HL-60 (cell line): ENCODE results near the gene AKAP11.

ENCODE experiments used
- DNase-seq, 2 experiments: peaks; one replicate each; pipeline ENCODE4 v3.0.0-alpha.2; 2010 to 2020; ENCODE audit warnings: low read depth in 1 of 2, low spot score in 1 of 2
- H3K27ac ChIP-seq: fragments of 250-450 bp; sonication (Bioruptor Pico); replicated peaks from 2 replicates; pipeline ENCODE4 v1.5.1; 2020; ENCODE audit warnings: mild to moderate bottlenecking, moderate library complexity
- H3K27me3 ChIP-seq: fragments of 250-450 bp; sonication (Bioruptor Pico); 2 replicates; pipeline ENCODE4 v1.5.1; 2021; ENCODE audit warnings: mild to moderate bottlenecking, moderate library complexity; ENCODE audit not compliant: insufficient read depth, poor library complexity, severe bottlenecking
- H3K4me3 ChIP-seq: replicated peaks from 2 replicates; pipeline ENCODE4 v1.5.1; 2011; ENCODE audit warnings: mild to moderate bottlenecking, control low read depth, low read length; ENCODE audit not compliant: insufficient read depth
- GABPA ChIP-seq: IDR thresholded peaks from 2 replicates; pipeline ENCODE4 v1.6.1; 2012; ENCODE audit warnings: low read depth
- POLR2AphosphoS5 ChIP-seq: IDR thresholded peaks from 2 replicates; pipeline ENCODE4 v1.6.1; 2012; ENCODE audit warnings: low read depth
- SPI1 ChIP-seq: IDR thresholded peaks from 2 replicates; pipeline ENCODE4 v1.6.1; 2012; ENCODE audit warnings: low read depth, mild to moderate bottlenecking, borderline replicate concordance
- TF ChIP-seq, protein P1 (sequence below): IDR thresholded peaks from 2 replicates; pipeline ENCODE4 v1.6.1; 2012; ENCODE audit warnings: low read depth; ENCODE audit not compliant: insufficient replicate concordance
- TF ChIP-seq, protein P2 (sequence below): IDR thresholded peaks from one replicate; pipeline ENCODE4 v1.5.1; 2011; ENCODE audit warnings: low read length, control low read depth, inconsistent platforms; ENCODE audit not compliant: insufficient read depth

Gene AKAP11

DNA sequence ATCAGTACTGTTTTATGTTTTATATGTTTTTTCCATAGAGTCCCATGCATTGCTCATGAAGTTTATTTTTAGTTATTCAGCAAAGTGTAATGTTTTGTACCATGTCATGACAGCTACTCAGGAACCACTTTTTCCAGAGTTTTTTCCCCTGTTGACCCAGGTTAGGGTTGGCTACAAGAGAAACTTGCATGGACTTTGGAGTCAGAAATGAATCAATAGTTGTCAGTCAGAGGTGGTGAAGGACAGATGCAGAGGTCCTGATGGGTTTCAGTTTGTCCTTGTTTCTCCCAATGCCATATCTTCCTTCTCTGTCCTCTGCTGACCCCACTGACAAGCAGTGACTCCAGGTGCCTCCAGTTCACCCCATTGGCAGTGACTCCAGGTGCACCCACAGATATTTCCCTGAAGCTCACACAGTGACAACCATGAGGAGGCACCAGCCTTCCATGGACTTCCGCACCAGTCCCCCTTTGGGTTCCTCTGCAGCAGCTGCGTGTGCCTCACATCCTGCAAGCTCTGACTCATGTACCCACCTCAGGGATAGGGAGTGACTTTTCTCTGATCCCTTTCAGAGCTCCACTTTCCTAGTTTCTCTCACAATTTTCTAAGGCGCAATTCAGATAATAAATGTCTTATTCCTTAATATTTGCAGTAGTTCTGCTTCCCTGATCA lies 92.1 kb downstream of the AKAP11 start:
- H3K27me3 ChIP-seq: no peaks in the 10 kb centered on the region
- no peak overlapping the region for H3K4me3 ChIP-seq
- TF ChIP-seq, protein P1, sequence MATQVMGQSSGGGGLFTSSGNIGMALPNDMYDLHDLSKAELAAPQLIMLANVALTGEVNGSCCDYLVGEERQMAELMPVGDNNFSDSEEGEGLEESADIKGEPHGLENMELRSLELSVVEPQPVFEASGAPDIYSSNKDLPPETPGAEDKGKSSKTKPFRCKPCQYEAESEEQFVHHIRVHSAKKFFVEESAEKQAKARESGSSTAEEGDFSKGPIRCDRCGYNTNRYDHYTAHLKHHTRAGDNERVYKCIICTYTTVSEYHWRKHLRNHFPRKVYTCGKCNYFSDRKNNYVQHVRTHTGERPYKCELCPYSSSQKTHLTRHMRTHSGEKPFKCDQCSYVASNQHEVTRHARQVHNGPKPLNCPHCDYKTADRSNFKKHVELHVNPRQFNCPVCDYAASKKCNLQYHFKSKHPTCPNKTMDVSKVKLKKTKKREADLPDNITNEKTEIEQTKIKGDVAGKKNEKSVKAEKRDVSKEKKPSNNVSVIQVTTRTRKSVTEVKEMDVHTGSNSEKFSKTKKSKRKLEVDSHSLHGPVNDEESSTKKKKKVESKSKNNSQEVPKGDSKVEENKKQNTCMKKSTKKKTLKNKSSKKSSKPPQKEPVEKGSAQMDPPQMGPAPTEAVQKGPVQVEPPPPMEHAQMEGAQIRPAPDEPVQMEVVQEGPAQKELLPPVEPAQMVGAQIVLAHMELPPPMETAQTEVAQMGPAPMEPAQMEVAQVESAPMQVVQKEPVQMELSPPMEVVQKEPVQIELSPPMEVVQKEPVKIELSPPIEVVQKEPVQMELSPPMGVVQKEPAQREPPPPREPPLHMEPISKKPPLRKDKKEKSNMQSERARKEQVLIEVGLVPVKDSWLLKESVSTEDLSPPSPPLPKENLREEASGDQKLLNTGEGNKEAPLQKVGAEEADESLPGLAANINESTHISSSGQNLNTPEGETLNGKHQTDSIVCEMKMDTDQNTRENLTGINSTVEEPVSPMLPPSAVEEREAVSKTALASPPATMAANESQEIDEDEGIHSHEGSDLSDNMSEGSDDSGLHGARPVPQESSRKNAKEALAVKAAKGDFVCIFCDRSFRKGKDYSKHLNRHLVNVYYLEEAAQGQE: no peak
- TF ChIP-seq, protein P2, sequence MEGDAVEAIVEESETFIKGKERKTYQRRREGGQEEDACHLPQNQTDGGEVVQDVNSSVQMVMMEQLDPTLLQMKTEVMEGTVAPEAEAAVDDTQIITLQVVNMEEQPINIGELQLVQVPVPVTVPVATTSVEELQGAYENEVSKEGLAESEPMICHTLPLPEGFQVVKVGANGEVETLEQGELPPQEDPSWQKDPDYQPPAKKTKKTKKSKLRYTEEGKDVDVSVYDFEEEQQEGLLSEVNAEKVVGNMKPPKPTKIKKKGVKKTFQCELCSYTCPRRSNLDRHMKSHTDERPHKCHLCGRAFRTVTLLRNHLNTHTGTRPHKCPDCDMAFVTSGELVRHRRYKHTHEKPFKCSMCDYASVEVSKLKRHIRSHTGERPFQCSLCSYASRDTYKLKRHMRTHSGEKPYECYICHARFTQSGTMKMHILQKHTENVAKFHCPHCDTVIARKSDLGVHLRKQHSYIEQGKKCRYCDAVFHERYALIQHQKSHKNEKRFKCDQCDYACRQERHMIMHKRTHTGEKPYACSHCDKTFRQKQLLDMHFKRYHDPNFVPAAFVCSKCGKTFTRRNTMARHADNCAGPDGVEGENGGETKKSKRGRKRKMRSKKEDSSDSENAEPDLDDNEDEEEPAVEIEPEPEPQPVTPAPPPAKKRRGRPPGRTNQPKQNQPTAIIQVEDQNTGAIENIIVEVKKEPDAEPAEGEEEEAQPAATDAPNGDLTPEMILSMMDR: no peak
- no peak overlapping the region for H3K27ac ChIP-seq
- no peak for DNase-seq

DNA sequence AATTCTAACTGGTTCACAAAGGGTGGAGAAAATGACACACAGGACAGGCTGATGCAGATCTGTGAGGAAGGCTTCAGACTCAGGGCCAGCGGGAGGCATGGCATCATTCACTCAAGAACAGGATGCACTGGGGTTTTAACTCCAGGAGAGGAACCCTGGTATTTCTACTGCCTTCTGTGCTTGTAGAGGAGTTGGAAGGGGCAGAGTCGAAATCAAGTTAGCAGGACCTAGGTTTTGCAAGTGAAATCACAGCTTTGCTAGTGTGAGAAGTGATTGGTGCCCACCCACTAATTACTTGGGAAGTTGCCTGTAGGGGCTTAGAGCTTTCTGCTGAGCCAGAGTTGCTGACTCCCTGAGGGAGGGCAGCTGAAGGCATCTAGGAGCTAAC lies 92.7 kb downstream of the AKAP11 start:
- no peak overlapping the region for H3K27ac ChIP-seq
- TF ChIP-seq, protein P2: no peak
- TF ChIP-seq SPI1 (no peak), POLR2AphosphoS5 (no peak)

GRCh38 chr13:42367831-42368230 lies 95.9 kb downstream of the AKAP11 start:
- Histone ChIP-seq H3K27me3 (no peaks in the 10 kb centered on the region), H3K27ac (no peak overlapping the region), H3K4me3 (no peak overlapping the region)
- TF ChIP-seq, protein P1: no peak
- TF ChIP-seq GABPA (no peak), SPI1 (peak; percentile 91), POLR2AphosphoS5 (no peak)
- TF ChIP-seq, protein P2: no peak
- peak; percentile 23 to 28 for DNase-seq

More for the DNA sequence above, 92.7 kb downstream of the AKAP11 start:
- DNase-seq: no peak
- no peak overlapping the region for H3K4me3 ChIP-seq
- H3K27me3 ChIP-seq: no peaks in the 10 kb centered on the region
